A549 (cell line): ENCODE results near the gene PIGP.

ENCODE experiments used
- BHLHE40 ChIP-seq: IDR thresholded peaks from 2 replicates; pipeline ENCODE4 v1.6.1; 2012; ENCODE audit warnings: low read depth, low read length, inconsistent platforms
- CTCF ChIP-seq: fragments of >200 bp; sonication (Bioruptor Twin); formaldehyde crosslinking; IDR thresholded peaks from 3 replicates; pipeline ENCODE4 v1.5.1; 2016
- HDAC2 ChIP-seq: fragments of 200-600 bp; sonication (generic); IDR thresholded peaks from 2 replicates; pipeline ENCODE4 v1.6.1; 2016
- KDM1A ChIP-seq: fragments of 200-600 bp; sonication (generic); IDR thresholded peaks from 2 replicates; pipeline ENCODE4 v1.6.1; 2016; ENCODE audit warnings: low read depth, mild to moderate bottlenecking
- MAX ChIP-seq: IDR thresholded peaks from 2 replicates; pipeline ENCODE4 v1.6.1; 2012
- MAZ ChIP-seq: fragments of 150-350 bp; IDR thresholded peaks from 2 replicates; pipeline ENCODE4 v1.6.1; 2014; ENCODE audit warnings: antibody characterized with exemption, low read depth, low read length, borderline replicate concordance
- PBX3 ChIP-seq: IDR thresholded peaks from 2 replicates; pipeline ENCODE4 v1.6.1; 2012
- POLR2A ChIP-seq: IDR thresholded peaks from 2 replicates; pipeline ENCODE4 v1.6.1; 2012; ENCODE audit warnings: mild to moderate bottlenecking, low read length
- RCOR1 ChIP-seq: fragments of 150-350 bp; IDR thresholded peaks from 2 replicates; pipeline ENCODE4 v1.6.1; 2014; ENCODE audit warnings: antibody characterized with exemption, low read length, low read depth
- RNF2 ChIP-seq: fragments of 200-600 bp; sonication (generic); IDR thresholded peaks from 2 replicates; pipeline ENCODE4 v1.6.1; 2016; ENCODE audit warnings: low read depth, mild to moderate bottlenecking, antibody characterized with exemption, moderate library complexity, borderline replicate concordance
- USF2 ChIP-seq: fragments of 450-650 bp; IDR thresholded peaks from 2 replicates; pipeline ENCODE4 v1.6.1; 2014; ENCODE audit warnings: antibody characterized with exemption

- TF ChIP-seq RNF2, result no peak
- TF ChIP-seq MAZ, result no peak
- no peak for TF ChIP-seq RCOR1
- TF ChIP-seq CTCF, result no peak
- TF ChIP-seq KDM1A, result no peak
- TF ChIP-seq MAX, result no peak
- TF ChIP-seq BHLHE40, result no peak
- no peak for TF ChIP-seq POLR2A
- no peak for TF ChIP-seq USF2
- TF ChIP-seq HDAC2, result no peak
- no peak for TF ChIP-seq PBX3
Measured at GRCh38 chr21:37047079-37047478, 25.8 kb downstream of the PIGP start.
